GM18526 (cell line): ENCODE measurements around the gene ATP8A2.

Experiments
- POLR2A ChIP-seq: IDR thresholded peaks from 3 replicates; pipeline ENCODE4 v1.6.1; 2011; ENCODE audit not compliant: insufficient read length; ENCODE audit errors: extremely low read depth

The ATP8A2 gene

GRCh38 chr13:26030331-26030730 is 658.6 kb downstream of the ATP8A2 start:
- TF ChIP-seq POLR2A = no peak

GRCh38 chr13:26034018-26034417 is 662.2 kb downstream of the ATP8A2 start:
- TF ChIP-seq POLR2A = no peak

GRCh38 chr13:26036383-26036782 is 664.6 kb downstream of the ATP8A2 start:
- no peak for TF ChIP-seq POLR2A

GRCh38 chr13:26037302-26037701 is 665.5 kb downstream of the ATP8A2 start:
- no peak for TF ChIP-seq POLR2A

- TF ChIP-seq POLR2A = no peak
These were observed 667.2 kb downstream of the ATP8A2 start for GRCh38 chr13:26038931-26039475.

GRCh38 chr13:26041444-26041843 is 669.7 kb downstream of the ATP8A2 start:
- TF ChIP-seq POLR2A = no peak

- no peak for TF ChIP-seq POLR2A
These were observed 671.0 kb downstream of the ATP8A2 start for GRCh38 chr13:26042785-26043184.

- TF ChIP-seq POLR2A = no peak
These were observed 673.4 kb downstream of the ATP8A2 start for GRCh38 chr13:26045142-26045541.

GRCh38 chr13:26046639-26047038 is 674.9 kb downstream of the ATP8A2 start:
- no peak for TF ChIP-seq POLR2A

- no peak for TF ChIP-seq POLR2A
These were observed 675.3 kb downstream of the ATP8A2 start for GRCh38 chr13:26047040-26047439.

GRCh38 chr13:26048741-26049140 is 677.0 kb downstream of the ATP8A2 start:
- no peak for TF ChIP-seq POLR2A

GRCh38 chr13:26050568-26051230 is 678.9 kb downstream of the ATP8A2 start:
- no peak for TF ChIP-seq POLR2A

GRCh38 chr13:26051231-26051656 is 679.5 kb downstream of the ATP8A2 start:
- no peak for TF ChIP-seq POLR2A

- no peak for TF ChIP-seq POLR2A
These were observed 680.0 kb downstream of the ATP8A2 start, which contains the start of gene SHISA2 for GRCh38 chr13:26051657-26052311. Gene SHISA2, minus strand, starts transcription at chr13:26052016. Its CDS starts 1,041 bp downstream, at chr13:26050975.

GRCh38 chr13:26052337-26052736 is 680.6 kb downstream of the ATP8A2 start:
- TF ChIP-seq POLR2A = no peak

- TF ChIP-seq POLR2A = no peak
These were observed 681.7 kb downstream of the ATP8A2 start for GRCh38 chr13:26053418-26053980.
